ENCODE data around the gene CAMKK1.

DNA sequence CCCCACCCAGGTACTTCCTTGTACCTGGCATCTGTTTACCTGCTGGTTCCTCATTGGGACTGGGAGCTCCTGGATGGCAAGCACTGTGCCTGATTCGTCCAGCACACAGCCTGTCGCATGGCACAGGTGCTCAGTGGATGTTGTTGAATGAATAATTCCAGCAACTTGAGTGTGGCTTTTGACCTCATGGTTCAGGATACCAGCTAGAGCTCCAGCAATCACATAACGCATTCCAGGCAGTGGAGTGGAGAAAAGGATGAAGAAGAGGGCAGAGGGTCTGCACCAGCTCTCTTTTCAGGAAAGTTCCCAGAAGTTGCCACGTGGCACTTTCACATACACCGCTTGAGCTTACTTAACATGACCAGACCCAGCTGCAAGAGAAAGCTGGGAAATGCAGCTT, 1.3 kb upstream of the CAMKK1 start:
- TF ChIP-seq CTCF (IDR thresholded peaks at IDR 0.05) (no peak), POLR2A (IDR thresholded peaks at IDR 0.05) (no peak)
